ENCODE data around the gene PTPRM.

The PTPRM gene

GRCh38 chr18:7856733-7857132, 289.6 kb downstream of the PTPRM start:
- DNase-seq (ENCODE audit: low spot score) = peak; percentile 60

- no peak for DNase-seq (ENCODE audit: low spot score)
Measured at GRCh38 chr18:7857562-7857961, 290.4 kb downstream of the PTPRM start.

GRCh38 chr18:7859122-7859521, 292.0 kb downstream of the PTPRM start:
- no peak for DNase-seq (ENCODE audit: low spot score)

- DNase-seq (ENCODE audit: low spot score) = no peak
Measured at GRCh38 chr18:7870266-7870665, 303.1 kb downstream of the PTPRM start.

GRCh38 chr18:7870855-7871254, 303.7 kb downstream of the PTPRM start:
- DNase-seq (ENCODE audit: low spot score) = no peak

GRCh38 chr18:7871560-7872456, 304.7 kb downstream of the PTPRM start:
- DNase-seq (ENCODE audit: low spot score) = no peak

GRCh38 chr18:7872569-7872968, 305.5 kb downstream of the PTPRM start:
- DNase-seq (ENCODE audit: low spot score) = peak; percentile 77

- no peak for DNase-seq (ENCODE audit: low spot score)
Measured at GRCh38 chr18:7873316-7873715, 306.2 kb downstream of the PTPRM start.

- peak; percentile 83 for DNase-seq (ENCODE audit: low spot score)
Measured at GRCh38 chr18:7876354-7877104, 309.4 kb downstream of the PTPRM start.

GRCh38 chr18:7877609-7878008, 310.5 kb downstream of the PTPRM start:
- DNase-seq (ENCODE audit: low spot score) = peak; percentile 53

GRCh38 chr18:7878265-7879211, 311.4 kb downstream of the PTPRM start:
- DNase-seq (ENCODE audit: low spot score) = peak; percentile 87

- DNase-seq (ENCODE audit: low spot score) = peak; percentile 83
Measured at GRCh38 chr18:7879717-7880116, 312.6 kb downstream of the PTPRM start.

GRCh38 chr18:7885865-7886264, 318.7 kb downstream of the PTPRM start:
- DNase-seq (ENCODE audit: low spot score) = no peak

- DNase-seq (ENCODE audit: low spot score) = no peak
Measured at GRCh38 chr18:7886436-7886835, 319.3 kb downstream of the PTPRM start.

- no peak for DNase-seq (ENCODE audit: low spot score)
Measured at GRCh38 chr18:7889515-7889914, 322.4 kb downstream of the PTPRM start.

- no peak for DNase-seq (ENCODE audit: low spot score)
Measured at GRCh38 chr18:7890075-7890474, 323.0 kb downstream of the PTPRM start.

- no peak for DNase-seq (ENCODE audit: low spot score)
Measured at GRCh38 chr18:7892556-7892955, 325.4 kb downstream of the PTPRM start.

- DNase-seq (ENCODE audit: low spot score) = no peak
Measured at GRCh38 chr18:7894592-7894991, 327.5 kb downstream of the PTPRM start.

GRCh38 chr18:7895346-7895745, 328.2 kb downstream of the PTPRM start:
- no peak for DNase-seq (ENCODE audit: low spot score)

- DNase-seq (ENCODE audit: low spot score) = no peak
Measured at GRCh38 chr18:7896161-7896560, 329.0 kb downstream of the PTPRM start.

GRCh38 chr18:7896805-7897518, 329.8 kb downstream of the PTPRM start:
- no peak for DNase-seq (ENCODE audit: low spot score)

All from kidney tubule cell (primary cell).